Neural progenitor cell (in vitro differentiated cells): ENCODE results near the gene OR51B2. TPM values are rescaled to one million over a fixed set of nuclear protein-coding genes. Genes with fewer than 3 reads are reported as not detected.
"Not testable (repeated sequence)": the region's sequence is repeated elsewhere in the genome, so short reads cannot be mapped to it uniquely, and the experiment has no call there.

Source experiments
- DNase-seq: peaks from one replicate; pipeline ENCODE4 v3.0.0-alpha.2; 2016; ENCODE audit warnings: low spot score
- H2AFZ ChIP-seq: fragments of 200-600 bp; sonication (generic); replicated peaks from 2 replicates; pipeline ENCODE4 v1.6.1; 2016; ENCODE audit warnings: antibody characterized with exemption
- H3F3A ChIP-seq: fragments of 200-600 bp; sonication (generic); 2 replicates; pipeline ENCODE4 v1.6.1; 2016; ENCODE audit warnings: antibody characterized with exemption, low read depth
- H3K27ac ChIP-seq: fragments of 200-600 bp; sonication (generic); 2 replicates; pipeline ENCODE4 v1.5.1; 2016; ENCODE audit warnings: mild to moderate bottlenecking
- H3K27me3 ChIP-seq: fragments of 200-600 bp; sonication (generic); 2 replicates; pipeline ENCODE4 v1.6.1; 2016; ENCODE audit warnings: mild to moderate bottlenecking, moderate library complexity
- H3K36me3 ChIP-seq: fragments of 200-600 bp; sonication (generic); 2 replicates; pipeline ENCODE4 v1.5.1; 2016
- H3K4me1 ChIP-seq: fragments of 200-600 bp; sonication (generic); 2 replicates; pipeline ENCODE4 v1.6.1; 2016; ENCODE audit warnings: mixed run types
- H3K4me2 ChIP-seq: fragments of 200-600 bp; sonication (generic); 2 replicates; pipeline ENCODE4 v1.6.1; 2016
- H3K4me3 ChIP-seq: fragments of 200-600 bp; sonication (generic); 2 replicates; pipeline ENCODE4 v1.5.1; 2016
- H3K79me2 ChIP-seq: fragments of 200-600 bp; sonication (generic); 2 replicates; pipeline ENCODE4 v1.6.1; 2016; ENCODE audit warnings: low read depth
- H3K9ac ChIP-seq: fragments of 200-600 bp; sonication (generic); 2 replicates; pipeline ENCODE4 v1.6.1; 2016
- H3K9me3 ChIP-seq: fragments of 200-600 bp; sonication (generic); 2 replicates; pipeline ENCODE4 v1.5.1; 2016; ENCODE audit warnings: low read depth
- H4K20me1 ChIP-seq: fragments of 200-600 bp; sonication (generic); 2 replicates; pipeline ENCODE4 v1.6.1; 2016; ENCODE audit warnings: low read depth
- H3K27ac Mint-ChIP-seq: 3 replicates; pipeline ENCODE4 v1.8.0; 2021; ENCODE audit warnings: mixed read lengths
- H3K27me3 Mint-ChIP-seq: 2 replicates; pipeline ENCODE4 v1.8.0; 2022; ENCODE audit warnings: low read depth, mild to moderate bottlenecking, inconsistent platforms, moderate library complexity, mixed read lengths; ENCODE audit not compliant: insufficient read depth
- H3K36me3 Mint-ChIP-seq: 3 replicates; pipeline ENCODE4 v1.8.0; 2021; ENCODE audit warnings: mixed read lengths
- H3K4me1 Mint-ChIP-seq: 3 replicates; pipeline ENCODE4 v1.8.0; 2021; ENCODE audit warnings: mixed read lengths
- H3K4me3 Mint-ChIP-seq: 3 replicates; pipeline ENCODE4 v1.8.0; 2021; ENCODE audit warnings: mild to moderate bottlenecking, moderate library complexity, mixed read lengths
- H3K9me3 Mint-ChIP-seq: 3 replicates; pipeline ENCODE4 v1.8.0; 2020; ENCODE audit warnings: mixed read lengths
- CTCF ChIP-seq: fragments of 200-600 bp; sonication (generic); IDR thresholded peaks from 2 replicates; pipeline ENCODE4 v1.5.1; 2017; ENCODE audit warnings: antibody characterized with exemption, mild to moderate bottlenecking
- EZH2 ChIP-seq: fragments of 200-600 bp; sonication (generic); IDR thresholded peaks from 2 replicates; pipeline ENCODE4 v1.6.1; 2017; ENCODE audit warnings: antibody characterized with exemption, mild to moderate bottlenecking, moderate library complexity
- EZH2phosphoT487 ChIP-seq: fragments of 200-600 bp; sonication (generic); IDR thresholded peaks from 2 replicates; pipeline ENCODE4 v1.6.1; 2017; ENCODE audit warnings: antibody characterized with exemption
- total RNA-seq: library from RNA; depleted of rRNA; stranded (reverse); fragments of >200 nt; gene quantifications from 2 replicates; pipeline ENCODE4 v1.2.3, GENCODE V29; 2015; ENCODE audit warnings: low replicate concordance

The OR51B2 gene
- total RNA-seq, 1 donor from 2014 or later, result not detected

GRCh38 chr11:5339771-5340322 is 15.8 kb upstream of the OR51B2 start:
- H3K27ac Mint-ChIP-seq, result no peak overlapping the region
- H3K36me3 Mint-ChIP-seq, result no peaks in the 10 kb centered on the region

GRCh38 chr11:5337253-5337652 is 13.2 kb upstream of the OR51B2 start:
- H4K20me1 ChIP-seq, H3K27ac ChIP-seq, H3K4me2 ChIP-seq, H3K79me2 ChIP-seq, H3K4me1 Mint-ChIP-seq, H3K9me3 Mint-ChIP-seq, H3F3A ChIP-seq, H3K36me3 Mint-ChIP-seq, H3K4me3 Mint-ChIP-seq, H2AFZ ChIP-seq, H3K27ac Mint-ChIP-seq, H3K4me3 ChIP-seq, H3K9me3 ChIP-seq, DNase-seq, H3K36me3 ChIP-seq, H3K9ac ChIP-seq, H3K27me3 Mint-ChIP-seq, H3K4me1 ChIP-seq, H3K27me3 ChIP-seq: not testable (repeated sequence)

More at GRCh38 chr11:5339771-5340322, 15.8 kb upstream of the OR51B2 start:
- no peaks in the 10 kb centered on the region for H4K20me1 ChIP-seq
- H3K36me3 ChIP-seq, result no peaks in the 10 kb centered on the region
- TF ChIP-seq CTCF (no peak), EZH2phosphoT487 (no peak), EZH2 (no peak)
- H3K27ac ChIP-seq, result no peak overlapping the region
- no peaks in the 10 kb centered on the region for H3K79me2 ChIP-seq
- Mint-ChIP-seq H3K27me3 (peaks cover 2% of the 10 kb centered on the region), H3K4me3 (no peak overlapping the region), H3K9me3 (no peaks in the 10 kb centered on the region), H3K4me1 (no peaks in the 10 kb centered on the region)
- no peaks in the 10 kb centered on the region for H3F3A ChIP-seq
- no peaks in the 10 kb centered on the region for H3K27me3 ChIP-seq
- H2AFZ ChIP-seq, result no peak overlapping the region
- no peak for DNase-seq
- no peaks in the 10 kb centered on the region for H3K9me3 ChIP-seq
- H3K4me3 ChIP-seq, result no peak overlapping the region
- no peaks in the 10 kb centered on the region for H3K4me1 ChIP-seq
- no peak overlapping the region for H3K9ac ChIP-seq
- H3K4me2 ChIP-seq, result no peak overlapping the region

GRCh38 chr11:5336331-5336730 is 12.2 kb upstream of the OR51B2 start:
- Histone ChIP-seq H3K27me3 (no peaks in the 10 kb centered on the region), H3K4me1 (peaks cover 4% of the 10 kb centered on the region), H3K9me3 (no peaks in the 10 kb centered on the region), H4K20me1 (no peaks in the 10 kb centered on the region), H3K4me2 (no peak overlapping the region), H3K9ac (no peak overlapping the region), H3F3A (no peaks in the 10 kb centered on the region), H3K27ac (no peak overlapping the region), H3K36me3 (no peaks in the 10 kb centered on the region), H2AFZ (no peak overlapping the region), H3K4me3 (no peak overlapping the region), H3K79me2 (no peaks in the 10 kb centered on the region)
- H3K4me1 Mint-ChIP-seq, result no peaks in the 10 kb centered on the region
- no peak overlapping the region for H3K27ac Mint-ChIP-seq
- no peak overlapping the region for H3K4me3 Mint-ChIP-seq
- no peaks in the 10 kb centered on the region for H3K9me3 Mint-ChIP-seq
- H3K36me3 Mint-ChIP-seq, result no peaks in the 10 kb centered on the region
- TF ChIP-seq EZH2phosphoT487 (no peak), EZH2 (no peak), CTCF (no peak)
- H3K27me3 Mint-ChIP-seq, result peaks cover 2% of the 10 kb centered on the region
- DNase-seq, result no peak

- Histone ChIP-seq H3K27ac (no peak overlapping the region), H3K36me3 (no peaks in the 10 kb centered on the region), H3K79me2 (no peaks in the 10 kb centered on the region), H3F3A (no peaks in the 10 kb centered on the region), H3K27me3 (no peaks in the 10 kb centered on the region), H3K4me2 (no peak overlapping the region), H3K9ac (no peak overlapping the region), H3K4me1 (peaks cover 4% of the 10 kb centered on the region), H3K9me3 (no peaks in the 10 kb centered on the region), H4K20me1 (no peaks in the 10 kb centered on the region), H3K4me3 (no peak overlapping the region), H2AFZ (no peak overlapping the region)
- Mint-ChIP-seq H3K27me3 (peaks cover 2% of the 10 kb centered on the region), H3K4me1 (no peaks in the 10 kb centered on the region), H3K4me3 (no peak overlapping the region), H3K27ac (no peak overlapping the region), H3K9me3 (no peaks in the 10 kb centered on the region), H3K36me3 (no peaks in the 10 kb centered on the region)
- no peak for DNase-seq
- TF ChIP-seq EZH2 (no peak), EZH2phosphoT487 (no peak), CTCF (no peak)
These were observed 11.1 kb upstream of the OR51B2 start for GRCh38 chr11:5335170-5335569.
